GM19467 (cell line): Measurements from ENCODE around the gene STIM1.
A peak's percentile ranks its signal among the peaks of the same experiment; 100 is the strongest.

ENCODE experiments used
- ATAC-seq: cut with Tn5 transposase; IDR thresholded peaks from one replicate; pipeline ENCODE4 v1.9.1; 2021; ENCODE audit warnings: mild to moderate bottlenecking, moderate library complexity; ENCODE audit not compliant: unreplicated experiment

STIM1 gene

GRCh38 chr11:3944198-3944597, 88.7 kb downstream of the STIM1 start:
- ATAC-seq, result no peak

- ATAC-seq, result no peak
Observed at GRCh38 chr11:3946455-3947017, 91.1 kb downstream of the STIM1 start.

DNA sequence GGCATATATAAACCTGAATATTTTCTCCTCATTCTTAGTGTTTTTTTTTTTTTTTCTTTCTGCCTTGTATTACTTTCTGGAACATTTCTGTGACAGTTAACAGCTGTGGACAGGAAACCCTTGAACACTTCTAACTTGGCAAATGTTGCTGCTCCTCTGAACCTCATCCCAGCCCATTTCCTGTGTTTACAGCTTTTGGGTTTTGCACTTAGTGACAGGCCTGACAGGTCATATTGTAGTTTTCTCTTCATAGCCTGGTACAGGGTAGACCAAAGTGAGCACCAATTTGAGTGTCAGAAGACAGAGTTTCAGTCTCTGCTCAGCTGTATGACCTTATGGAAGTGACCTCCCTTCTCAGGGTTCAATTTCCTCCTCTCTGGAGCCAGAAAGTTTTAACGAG, 91.6 kb downstream of the STIM1 start:
- peak; percentile 66 for ATAC-seq

- peak; percentile 62 for ATAC-seq
Observed at GRCh38 chr11:3949125-3949524, 93.7 kb downstream of the STIM1 start.

DNA sequence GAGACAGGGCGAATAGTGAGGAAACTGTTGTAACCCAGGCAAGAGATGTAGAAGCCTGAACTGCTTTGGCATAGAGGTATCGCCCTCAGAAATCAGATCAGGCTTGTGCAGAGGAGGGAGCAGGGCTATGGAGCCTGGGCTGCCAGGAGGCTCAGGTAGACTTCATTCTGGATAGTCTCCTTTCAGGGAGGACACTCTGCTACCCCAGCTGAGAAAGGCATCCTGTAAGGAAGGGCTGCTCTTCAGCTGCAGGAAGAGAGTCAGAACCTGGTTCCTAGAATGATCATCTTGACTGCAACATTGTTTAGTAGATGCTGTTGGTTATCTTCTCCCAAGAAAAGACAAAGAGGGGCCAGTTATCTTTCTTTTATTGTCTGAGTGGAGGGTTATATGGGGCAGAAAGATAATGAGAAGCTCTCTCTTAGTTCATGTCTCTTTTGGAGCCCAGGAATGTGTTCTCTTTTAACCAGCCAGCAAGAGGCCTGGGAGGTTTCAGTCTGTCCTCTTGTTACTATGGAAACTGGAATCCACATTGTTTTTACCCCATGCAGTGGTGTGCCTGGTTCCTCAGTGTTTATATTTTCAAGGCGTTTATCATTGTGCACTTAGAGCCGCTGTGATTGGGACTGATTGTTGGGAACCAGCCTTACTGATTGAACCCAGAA, 95.7 kb downstream of the STIM1 start:
- no peak for ATAC-seq

- no peak for ATAC-seq
Observed at GRCh38 chr11:3952715-3953114, 97.3 kb downstream of the STIM1 start.

- ATAC-seq, result no peak
Observed at GRCh38 chr11:3953327-3953726, 97.9 kb downstream of the STIM1 start.

DNA sequence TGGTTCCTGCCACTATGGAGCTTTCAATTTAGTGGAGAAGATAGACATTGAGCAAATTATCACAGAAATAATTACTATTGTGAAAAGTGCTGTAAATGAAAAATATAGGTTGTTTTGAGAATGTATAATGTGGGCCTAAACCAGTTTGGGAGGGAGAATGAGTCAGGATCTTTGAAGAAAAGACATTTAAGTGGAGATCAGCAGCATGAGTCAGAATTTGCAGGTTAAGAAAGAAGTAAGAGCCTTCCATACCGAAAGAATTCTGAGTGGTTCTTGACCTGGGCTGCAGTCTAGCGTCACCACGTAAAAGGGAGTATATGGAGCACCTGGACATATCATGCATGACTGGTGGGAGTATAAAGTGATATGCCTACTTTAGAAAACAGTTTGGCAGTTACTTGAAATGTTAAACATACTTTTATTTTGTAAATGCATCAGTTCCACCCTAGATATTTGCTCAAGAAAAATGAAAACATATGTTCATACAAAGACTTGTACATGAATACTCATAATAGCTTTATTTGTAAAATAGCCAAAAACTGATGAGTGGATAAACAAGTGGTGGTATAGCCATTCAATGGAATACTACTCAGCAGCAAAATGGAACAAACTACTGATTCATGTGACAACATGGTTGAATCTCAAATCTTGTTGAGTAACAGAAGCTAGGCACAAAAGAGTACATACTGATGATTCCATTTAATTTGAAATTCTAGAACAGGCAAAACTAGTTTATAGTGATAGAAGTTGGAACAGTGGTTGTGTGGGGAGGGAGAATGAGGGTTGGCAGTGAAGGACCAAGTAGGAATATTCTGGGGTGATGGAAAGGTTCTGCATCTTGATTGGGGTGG, 99.2 kb downstream of the STIM1 start:
- no peak for ATAC-seq

DNA sequence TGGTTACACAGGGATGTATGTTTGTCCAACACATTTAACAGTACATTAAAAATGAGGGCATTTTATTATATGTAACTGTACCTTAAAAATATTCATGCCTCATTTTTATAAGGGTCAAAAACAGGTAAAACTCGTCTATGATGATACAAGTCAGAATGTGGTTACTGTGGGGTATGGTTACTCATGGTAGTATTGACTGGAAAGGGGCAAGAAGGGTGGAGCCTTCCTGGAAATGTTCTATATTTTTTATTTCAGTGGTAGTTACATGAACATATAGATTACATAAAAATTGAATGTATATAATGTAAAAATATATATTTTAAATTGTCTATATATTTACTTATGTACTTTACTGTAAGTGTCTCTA, 99.8 kb downstream of the STIM1 start:
- ATAC-seq, result no peak

GRCh38 chr11:3956038-3956437, 100.6 kb downstream of the STIM1 start:
- ATAC-seq, result no peak

GRCh38 chr11:3956748-3957147, 101.3 kb downstream of the STIM1 start:
- no peak for ATAC-seq

GRCh38 chr11:3957437-3957836, 102.0 kb downstream of the STIM1 start:
- no peak for ATAC-seq

DNA sequence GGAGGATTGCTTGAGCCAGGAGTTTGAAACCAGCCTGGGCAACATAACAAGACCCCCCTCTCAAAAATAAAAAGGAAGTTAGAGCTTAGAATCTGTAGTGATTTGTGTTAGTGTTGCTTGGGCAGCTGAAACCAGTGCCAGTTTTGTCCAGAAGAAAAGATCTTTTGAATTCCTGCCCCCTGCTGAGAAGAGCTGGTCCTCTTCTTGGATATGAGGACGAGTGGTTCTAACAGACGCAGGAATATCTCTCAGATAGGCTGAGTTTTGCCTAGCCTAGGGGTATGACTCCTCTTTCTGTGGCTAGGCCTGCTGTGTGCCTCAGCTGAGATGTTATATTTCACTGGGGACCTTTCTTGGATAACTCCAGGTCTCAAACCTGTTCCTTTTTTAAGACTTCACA, 102.8 kb downstream of the STIM1 start:
- ATAC-seq, result no peak

DNA sequence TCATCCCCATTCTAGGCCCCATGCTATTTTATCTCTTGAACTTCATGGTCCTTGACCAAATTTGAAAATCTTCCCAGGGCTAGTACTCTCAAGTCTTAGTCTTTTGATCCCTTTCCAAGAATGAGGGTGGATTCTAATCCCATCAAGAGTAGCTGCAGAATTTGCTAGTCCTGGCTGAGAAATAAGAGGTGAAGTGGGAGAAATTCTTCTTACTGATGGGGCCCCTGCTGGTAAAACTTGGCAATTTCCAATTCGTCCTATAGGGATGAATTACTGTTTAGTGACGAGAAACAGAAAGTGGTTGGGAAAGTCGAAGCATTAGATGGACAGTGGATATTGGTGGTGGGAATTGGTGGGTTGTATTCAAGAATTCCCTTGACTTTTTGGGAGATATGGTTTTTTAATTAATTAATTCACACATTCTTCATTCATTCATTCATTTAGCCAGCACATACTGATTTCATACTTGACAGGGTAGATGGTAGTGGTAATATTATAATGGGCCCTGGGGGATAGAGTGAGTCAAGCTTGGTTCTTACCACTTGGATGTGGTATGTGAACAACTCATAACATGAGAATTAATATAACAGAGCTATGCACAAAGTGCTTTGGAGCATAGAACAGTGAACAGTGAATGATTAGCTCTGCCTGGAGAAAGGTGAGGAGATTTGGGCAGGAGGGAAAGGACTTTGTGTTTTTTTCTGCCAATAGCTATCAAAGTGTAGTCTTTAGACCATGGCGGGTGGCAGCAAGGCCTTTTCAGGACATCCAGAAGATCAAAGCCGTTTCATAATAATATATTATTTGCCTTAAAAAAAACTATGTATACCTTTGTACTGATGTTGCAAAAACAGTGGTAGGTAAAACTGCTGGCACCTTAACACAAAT, 103.8 kb downstream of the STIM1 start:
- ATAC-seq, result peak; percentile 62

DNA sequence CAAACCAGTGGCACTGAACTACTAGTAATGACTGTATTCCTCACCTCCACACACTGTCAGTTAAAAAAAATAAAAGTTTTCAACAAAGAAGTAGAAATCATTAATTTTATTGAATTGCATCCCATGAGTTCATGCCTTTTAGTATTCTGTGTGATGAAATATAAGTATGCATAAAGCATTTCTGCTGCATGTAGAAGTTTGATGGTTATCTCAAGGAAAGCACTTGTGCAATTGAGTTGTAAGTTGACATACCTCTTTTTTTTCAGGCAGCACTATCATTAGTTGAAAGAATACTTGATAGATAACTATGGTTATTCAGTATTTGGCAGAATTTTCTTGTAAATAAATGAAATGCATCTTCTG, 104.4 kb downstream of the STIM1 start:
- no peak for ATAC-seq

DNA sequence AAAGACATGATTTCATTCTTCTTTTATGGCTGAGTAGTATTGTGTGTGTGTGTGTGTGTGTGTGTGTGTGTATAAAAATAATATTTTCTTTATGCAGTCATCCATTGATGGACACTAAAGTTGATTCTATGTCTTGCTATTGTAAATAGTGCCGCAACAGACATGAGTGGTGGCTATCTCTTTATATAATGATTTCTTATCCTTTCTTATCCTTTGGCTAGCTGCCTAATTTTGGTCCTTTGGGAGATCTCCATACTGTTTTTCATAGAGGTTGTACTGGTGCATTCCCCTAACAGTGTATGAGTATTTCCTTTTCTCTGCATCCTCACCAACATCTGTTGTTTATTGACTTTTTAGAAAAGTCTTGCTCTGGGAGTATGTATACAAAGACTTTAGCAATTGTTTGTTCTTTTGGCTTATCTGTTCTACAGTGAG, 107.0 kb downstream of the STIM1 start:
- no peak for ATAC-seq

DNA sequence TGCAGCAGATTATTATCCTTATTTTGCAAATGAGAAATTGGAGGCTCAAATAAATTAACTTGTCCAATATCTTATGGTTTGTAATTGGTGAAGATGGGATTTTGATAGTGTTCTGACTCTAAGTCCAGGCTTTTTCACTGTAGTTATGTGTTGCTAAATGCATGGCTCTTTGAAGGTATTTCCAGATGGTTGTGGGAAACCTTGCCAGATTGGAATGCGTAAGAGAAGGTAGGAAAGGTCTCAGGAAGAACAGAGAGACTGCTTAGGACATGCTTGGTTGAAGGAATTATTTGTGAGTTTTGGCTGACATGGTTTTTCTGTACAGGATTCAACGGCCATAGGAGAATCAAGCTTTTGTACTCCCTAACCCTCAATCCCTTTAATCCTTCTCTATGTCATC, 108.6 kb downstream of the STIM1 start:
- ATAC-seq, result no peak

GRCh38 chr11:3964935-3965604, 109.6 kb downstream of the STIM1 start:
- ATAC-seq, result no peak

- no peak for ATAC-seq
Observed at GRCh38 chr11:3967695-3968094, 112.2 kb downstream of the STIM1 start.

DNA sequence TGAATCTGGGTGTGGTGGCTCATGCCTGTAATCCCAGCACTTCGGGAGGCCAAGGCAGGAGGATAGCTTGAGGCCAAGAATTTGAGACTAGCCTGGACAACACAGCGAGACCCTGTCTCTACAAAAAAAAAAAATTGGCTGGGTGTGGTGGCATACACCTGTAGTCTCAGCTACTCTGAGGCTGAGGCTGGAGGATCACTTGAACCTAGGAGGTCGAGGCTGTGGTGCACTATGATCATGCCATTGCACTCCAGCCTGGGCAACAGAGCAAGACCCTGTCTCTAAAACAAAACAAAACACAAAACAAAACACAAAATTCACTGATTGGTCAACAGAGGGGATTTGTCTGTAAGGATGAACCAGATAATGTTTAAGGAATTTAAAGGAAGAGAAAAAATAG, 113.7 kb downstream of the STIM1 start:
- ATAC-seq, result no peak

- ATAC-seq, result no peak
Observed at GRCh38 chr11:3969613-3970012, 114.1 kb downstream of the STIM1 start.
